Measurements from ENCODE around the gene KCNJ16.

KCNJ16 gene

DNA sequence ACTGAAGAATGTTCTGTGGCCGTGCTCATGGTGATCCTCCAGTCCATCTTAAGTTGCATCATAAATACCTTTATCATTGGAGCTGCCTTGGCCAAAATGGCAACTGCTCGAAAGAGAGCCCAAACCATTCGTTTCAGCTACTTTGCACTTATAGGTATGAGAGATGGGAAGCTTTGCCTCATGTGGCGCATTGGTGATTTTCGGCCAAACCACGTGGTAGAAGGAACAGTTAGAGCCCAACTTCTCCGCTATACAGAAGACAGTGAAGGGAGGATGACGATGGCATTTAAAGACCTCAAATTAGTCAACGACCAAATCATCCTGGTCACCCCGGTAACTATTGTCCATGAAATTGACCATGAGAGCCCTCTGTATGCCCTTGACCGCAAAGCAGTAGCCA, 57.5 kb downstream of the KCNJ16 start:
- no peak for DNase-seq

DNA sequence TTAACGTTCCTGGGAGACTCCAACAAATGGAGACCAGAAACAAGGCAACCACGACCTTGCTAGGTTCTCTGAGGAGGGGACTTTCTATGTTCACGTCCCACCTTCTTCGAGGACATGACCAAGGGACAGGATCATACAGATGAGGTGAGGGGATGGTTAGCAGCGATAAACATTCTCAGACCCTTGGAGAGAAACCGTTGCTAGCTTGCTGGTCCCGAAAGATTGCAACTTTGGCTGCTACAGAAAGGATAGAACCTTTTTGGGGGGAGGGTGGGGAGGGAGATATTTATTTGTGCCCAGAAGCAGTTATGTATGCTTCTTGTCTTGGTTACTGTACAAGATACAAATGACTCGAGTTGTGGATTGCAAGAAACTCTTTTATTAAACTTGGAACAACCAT, 59.0 kb downstream of the KCNJ16 start:
- DNase-seq, result no peak

DNA sequence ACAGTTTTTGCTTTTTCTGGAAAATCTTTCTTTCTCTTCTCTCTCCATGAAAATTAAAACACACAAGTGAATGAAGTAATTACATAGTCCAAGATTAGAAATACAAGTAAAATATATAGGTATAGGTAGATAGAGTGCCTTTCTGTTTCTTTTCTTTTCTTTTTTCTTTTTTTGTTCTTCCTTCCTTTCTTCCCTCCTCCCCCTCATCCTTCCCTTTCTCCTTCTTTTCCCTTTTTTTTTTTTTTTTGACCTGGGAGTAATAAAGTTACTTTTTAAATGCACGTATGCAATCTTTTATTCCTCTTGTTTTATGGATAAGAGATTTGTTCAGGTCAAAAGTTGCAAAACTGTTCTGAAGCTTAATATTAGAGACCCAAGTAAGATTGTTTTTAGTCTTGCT, 59.8 kb downstream of the KCNJ16 start:
- no peak for DNase-seq

DNA sequence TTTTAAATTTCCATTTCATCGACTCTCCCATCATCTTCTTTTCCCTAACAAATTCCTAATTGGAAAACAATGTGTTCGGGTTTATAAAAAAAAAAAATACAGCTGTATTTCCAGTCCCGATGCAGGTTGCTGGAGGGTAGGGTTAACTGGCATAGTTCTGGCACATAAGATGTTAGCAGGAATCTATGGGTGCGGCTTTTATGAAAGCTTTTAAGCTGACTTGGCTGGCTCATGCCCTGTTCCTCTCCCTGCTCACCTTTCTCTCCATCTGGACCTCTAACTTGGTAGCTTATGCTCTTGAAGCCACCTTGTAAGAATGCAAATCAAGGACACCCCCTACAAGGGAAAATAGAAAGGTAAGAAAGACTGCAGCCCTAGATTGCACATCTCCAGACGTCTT, 61.1 kb downstream of the KCNJ16 start:
- DNase-seq, result no peak

DNA sequence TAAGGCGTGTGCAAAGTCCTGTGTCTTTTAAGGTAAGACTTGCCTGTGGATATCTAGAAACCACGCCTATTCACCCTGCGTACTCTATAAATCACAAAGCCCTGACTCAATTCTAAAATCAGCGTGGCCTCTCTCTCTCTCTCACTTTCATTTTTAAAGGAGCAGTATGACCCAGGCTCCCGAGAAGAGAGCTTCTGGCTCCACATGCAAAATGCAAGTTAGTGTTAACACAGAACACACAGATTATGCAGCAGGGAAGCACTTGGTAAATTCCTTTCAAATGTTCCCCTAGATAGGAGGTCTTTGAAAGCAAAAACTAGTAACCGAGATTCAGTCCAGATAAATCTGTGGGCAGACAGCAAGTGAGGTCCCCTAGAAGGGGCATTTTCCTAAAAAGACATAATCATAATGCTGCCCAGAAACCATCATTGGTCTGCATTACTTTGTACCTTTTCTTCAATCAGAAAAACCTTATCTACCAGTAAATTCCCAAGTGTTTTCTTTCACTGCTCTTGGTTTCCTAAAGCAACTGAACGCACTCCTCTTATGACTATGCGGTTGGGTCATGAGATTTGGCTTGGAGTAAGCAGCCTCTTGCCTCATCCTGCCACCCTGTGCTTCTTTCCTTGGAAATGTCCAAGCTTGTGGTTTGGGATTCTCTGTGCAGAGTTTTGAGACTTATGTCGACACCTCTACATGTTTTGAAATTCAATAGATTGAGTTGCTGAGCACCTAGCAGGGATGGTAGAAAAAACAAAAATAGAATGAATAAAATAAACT, 62.6 kb downstream of the KCNJ16 start:
- DNase-seq, result no peak

DNA sequence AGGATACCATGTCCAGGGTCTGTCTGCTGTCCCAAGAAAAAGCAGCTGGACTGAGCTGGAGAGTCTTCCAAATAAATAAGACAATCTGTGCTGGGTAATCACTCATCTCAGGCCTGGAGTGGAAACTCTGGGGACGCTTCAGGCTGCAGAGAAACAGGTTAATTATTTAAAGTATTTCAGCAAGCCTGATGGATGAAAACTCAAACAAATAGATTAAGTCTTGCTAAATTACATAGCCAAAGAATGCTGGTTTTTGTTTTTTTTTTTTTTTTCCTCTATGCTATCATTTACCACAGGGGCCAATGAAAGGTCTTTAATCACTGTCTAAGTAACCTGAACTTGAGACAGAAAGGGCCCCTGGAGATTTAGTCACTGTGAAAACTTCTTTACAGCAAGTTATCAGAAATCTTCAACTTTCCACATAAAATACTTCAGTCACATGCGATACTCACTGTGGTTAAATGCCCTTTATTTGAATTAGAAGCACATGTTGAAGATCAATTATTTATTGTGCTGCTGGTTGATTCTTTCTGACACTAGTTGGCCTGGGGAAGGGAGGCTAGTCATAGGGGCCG, 63.4 kb downstream of the KCNJ16 start:
- no peak for DNase-seq

DNA sequence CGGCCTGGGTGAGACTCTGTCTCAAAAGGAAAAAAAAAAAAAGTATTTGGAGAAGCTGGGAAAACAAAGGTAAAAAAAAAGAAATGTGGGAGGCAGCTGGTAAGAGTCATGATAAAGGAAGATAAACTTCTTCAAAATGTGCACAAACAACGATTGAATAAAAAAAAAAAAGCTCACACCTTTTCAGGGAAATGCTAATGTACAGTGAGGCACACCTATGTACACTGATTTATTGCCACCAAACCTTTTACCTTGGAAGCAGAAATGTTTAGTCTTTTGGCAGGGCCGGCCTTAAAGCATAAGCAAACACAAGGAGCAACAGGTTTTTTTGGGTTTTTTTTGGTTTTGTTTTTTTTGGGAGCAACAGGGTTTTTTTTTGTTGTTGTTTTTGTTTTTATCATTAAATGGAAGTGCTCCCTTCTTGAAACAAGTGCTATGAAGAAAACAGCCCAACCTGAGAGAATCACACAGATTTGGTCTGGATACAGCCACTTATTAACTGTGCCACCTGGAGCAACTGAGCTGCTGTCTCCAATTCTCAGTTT, 64.5 kb downstream of the KCNJ16 start:
- DNase-seq, result no peak

DNA sequence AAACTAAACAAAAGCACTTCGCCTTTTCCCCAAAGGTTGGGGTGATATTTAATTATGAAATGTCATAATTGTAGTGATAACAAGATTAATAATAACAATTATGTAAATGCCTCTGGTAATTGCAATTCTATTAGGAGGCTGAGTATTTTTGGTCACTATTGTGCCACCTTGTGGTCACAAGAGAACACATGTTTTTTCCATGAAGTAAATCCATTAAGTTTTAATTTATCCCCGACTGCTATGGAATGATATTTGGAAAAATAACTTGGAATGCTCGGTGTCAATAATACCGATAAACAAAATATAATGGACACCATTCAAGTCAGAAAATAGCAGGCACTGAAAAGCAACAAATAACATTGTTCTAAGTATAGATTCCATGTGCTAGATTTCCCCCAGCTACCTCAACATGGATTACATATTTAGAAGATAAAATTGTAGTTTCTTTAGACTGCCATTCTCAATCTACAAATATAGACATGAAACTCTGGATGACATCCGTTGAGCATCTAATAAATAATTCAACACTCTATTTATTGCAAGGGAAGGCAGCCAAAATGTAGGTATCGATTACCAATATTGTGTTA, 69.3 kb downstream of the KCNJ16 start:
- no peak for DNase-seq

DNA sequence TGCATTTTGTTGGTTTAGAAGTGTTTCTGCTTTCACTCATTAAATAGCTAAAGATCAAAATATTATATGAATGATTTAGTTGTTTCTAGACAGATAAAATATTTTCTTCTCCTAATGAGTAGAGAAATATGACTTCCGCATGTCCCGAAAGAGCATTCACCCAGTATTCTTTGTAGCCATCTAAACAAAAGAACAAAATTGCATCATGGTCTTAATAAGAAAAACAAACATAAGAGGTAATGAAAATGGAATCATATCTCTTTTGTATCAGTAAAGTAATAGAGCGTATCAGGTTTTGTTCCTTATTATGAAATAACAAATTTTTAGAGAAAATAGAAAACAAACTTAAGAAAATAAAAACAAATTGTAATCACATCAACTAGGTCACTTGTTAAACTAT, 78.2 kb downstream of the KCNJ16 start:
- no peak for DNase-seq

DNA sequence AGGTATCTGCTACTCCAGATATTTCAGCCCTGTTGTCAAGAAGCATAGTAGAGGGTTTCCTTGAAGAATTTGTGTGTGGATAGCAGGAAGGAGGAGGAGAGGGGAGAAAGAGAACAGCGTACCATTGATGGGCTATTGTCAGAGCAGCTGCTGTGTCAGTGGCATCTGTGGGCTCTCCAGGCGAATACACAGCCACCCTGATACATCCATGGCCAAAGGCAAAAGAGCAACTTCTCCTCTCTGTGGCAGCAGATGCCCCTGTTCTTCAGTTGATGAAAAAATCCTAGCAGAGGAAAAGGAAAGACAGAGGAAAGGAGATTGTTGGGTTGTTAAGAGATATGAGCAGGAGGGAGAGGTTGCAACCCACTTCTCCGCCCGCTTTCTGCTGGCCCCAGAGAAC, 82.1 kb downstream of the KCNJ16 start:
- DNase-seq, result no peak

DNA sequence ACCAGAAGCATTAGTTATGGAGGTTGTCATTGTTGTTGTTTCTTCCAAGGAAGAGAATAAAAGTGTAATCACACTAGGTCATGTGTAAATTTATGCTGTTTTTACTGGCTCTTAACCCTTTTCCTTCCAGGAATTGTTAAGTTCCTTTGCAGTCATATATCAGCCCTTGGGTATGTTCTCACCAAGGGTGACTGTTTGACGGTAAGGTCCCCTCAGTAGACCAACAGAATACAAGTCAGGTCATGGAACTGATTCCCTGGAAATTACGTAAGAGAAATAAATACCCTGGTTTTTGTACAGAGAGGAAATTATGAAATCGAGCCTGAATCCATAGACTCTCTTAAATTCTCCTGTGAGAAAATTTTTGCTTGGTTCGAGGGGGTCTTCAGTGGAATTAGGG, 83.2 kb downstream of the KCNJ16 start:
- no peak for DNase-seq

DNA sequence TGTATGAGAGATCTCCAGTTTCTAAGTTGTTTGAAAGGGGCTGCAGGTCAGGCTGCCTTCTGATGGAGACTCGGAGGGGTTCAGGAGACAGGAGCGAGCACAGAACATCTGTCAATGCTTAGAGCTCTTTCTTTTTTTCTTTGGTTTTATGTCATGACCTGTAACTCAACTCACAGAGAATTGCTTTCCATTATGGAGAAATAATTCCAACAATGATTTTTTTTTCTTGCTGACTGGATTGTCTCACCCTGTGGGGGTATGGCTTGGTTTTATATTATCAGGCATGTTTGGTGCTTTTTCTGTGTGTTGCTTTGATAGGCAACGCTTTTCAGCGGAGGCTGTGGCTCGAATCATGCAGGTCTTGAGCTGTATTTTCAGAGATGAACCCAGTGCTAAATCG, 83.6 kb downstream of the KCNJ16 start:
- DNase-seq, result no peak

DNA sequence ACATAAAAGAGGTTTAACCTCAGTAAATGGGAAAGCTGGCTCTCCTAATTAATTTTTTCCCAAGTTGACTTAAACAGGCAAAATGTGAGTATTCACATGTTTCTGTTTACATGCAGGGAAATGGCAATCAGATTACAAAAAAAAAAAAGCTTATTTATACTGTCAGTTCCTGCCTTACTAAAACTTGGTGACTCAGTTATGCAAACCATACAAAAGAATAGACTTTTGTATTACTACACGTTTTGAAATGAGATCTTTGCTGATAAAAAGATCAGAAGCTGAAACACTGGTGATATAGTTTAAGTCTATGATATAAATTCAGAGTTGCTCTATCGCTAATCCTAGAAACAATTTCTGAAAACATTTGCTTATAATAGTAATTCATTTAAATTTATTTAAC, 85.0 kb downstream of the KCNJ16 start:
- DNase-seq, result no peak

DNA sequence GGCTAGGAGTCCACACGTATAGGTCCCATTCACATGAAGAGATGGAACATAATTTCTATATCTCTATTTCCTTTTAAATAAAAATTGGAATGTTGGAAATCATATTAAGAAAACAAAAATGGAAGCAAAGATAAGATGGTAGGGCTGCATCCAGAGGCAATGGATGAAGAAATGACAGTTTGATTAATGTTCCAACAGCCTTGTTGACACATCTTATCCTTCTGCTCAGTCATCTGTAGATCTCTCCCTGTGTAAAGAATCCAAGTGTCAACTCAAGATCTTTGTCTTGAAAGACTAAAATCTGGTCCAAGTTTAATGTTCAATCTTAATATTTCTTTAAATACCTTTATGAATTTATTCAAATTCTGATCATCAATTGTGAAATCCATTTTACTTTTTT, 86.5 kb downstream of the KCNJ16 start:
- DNase-seq, result no peak

DNA sequence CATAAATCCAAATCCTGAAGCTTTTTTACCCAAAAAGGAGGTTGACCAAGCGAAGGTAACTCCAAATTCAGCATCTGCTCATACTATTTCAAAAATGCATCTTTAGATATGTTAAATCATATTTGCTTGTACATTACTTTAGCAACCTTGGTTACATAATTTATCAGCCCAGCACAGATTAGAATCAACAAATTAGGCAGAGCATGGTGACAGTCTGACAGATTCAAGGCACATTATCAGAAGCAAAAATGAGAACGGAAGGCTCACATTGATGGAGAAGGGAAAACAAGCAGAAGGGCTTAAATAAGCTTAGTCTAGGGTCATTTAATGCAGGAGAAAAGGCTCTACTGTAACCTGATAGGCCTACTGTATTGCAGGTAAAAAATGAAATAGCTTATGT, 90.4 kb downstream of the KCNJ16 start:
- DNase-seq, result no peak

DNA sequence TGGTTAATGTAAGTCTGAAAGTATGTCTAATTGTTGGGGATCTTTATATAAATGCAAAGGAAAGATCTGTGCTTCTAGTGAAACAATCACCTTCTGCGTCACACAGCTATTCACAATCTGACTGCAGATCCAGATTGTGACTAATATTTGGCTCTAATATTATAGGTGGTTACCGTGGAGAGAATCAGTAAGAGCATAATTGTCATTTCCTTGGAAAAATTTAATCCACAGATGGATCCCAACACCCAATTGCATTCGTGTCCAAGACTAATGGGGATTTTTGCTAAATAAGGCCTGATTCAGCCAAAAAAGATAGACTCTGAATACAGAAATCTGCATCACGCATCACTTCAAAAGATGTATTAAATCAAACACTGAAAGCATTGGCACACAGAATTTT, 91.6 kb downstream of the KCNJ16 start:
- DNase-seq, result no peak

DNA sequence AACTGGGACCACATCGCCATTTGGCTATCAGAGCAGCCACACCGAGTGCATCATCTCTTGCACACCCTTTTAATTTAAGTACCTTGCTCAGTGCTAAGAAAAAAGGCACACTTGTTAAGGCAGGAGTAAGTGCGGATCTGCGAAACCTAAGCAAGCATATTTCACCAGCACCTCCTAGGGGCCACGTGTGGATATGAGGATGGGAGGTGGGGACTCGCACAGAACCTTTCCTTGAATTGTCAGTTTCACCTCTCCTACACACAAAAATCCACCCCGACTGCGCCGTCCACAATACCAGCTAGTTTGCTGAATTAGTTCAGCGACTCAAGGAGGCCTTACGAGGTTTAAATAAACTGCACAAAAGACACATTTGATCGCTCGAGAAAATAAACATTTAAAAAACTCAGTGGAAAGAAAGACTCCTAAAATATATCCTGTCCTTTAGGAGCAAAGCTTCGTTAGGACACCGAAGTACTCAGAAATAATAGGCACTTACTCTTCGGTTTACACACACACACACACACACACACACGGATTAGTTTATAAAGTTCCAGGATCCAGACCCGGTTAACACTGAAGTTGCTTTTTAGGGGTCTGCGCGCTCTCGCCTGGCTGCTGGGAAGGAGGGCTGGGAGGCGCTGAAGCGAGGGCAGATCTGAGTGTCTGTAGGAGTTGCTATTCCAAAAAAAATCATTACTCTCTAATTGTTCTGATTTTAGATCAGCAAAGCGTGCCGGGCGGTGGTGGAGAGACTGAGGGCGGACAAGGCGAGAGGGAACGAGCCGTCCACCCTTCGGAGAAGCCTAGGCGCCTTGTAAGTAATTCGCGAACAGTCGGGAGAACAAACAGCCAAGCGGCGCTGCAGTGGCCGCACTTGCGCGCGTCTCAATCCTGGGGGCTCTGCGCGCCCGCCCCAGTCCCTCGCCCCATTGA, 93.3 kb downstream of the KCNJ16 start:
- DNase-seq, result no peak

DNA sequence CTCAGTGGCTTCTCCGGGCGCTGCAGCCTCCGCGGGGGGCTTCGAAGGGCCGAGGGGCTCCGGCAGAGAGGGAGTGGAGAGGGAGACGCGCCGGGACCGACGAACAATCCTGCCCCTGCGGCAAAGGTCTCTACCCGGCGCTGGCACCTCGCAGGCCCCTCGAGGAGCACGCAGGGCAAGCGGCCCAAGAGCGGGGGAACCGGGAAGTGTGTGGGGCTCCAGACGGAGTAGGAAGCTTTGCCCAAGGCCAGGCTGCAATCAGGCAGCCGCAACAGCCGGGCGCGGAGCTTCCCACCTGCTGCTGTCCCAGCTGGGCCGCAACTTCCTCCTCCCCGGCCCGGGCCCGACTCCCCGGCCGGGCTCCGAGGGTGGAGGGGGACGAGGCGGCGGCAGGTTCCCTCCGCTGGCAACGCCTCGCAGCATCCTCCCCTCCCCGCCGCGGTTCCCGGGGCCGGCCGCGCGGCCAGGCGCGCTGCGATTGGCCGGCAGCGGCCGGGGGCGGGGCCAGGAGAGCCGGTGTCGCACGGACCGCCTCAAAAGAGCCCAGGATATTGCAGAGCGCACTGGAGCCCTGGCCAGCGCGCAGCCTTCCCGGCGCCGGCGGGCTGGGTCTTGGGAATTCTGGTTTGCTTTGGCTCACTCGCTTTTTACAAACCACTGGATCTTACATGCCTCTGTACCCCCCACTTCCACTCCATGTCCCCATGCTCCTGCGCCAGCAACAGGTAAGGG, 94.1 kb downstream of the KCNJ16 start, which contains the start of gene KCNJ2:
Gene KCNJ2 (plus strand): TSS at position 556 of the 732 bp plus-strand sequence. CDS start 5,508 bp downstream, outside the sequence.
- DNase-seq, result peak; percentile 29

DNA sequence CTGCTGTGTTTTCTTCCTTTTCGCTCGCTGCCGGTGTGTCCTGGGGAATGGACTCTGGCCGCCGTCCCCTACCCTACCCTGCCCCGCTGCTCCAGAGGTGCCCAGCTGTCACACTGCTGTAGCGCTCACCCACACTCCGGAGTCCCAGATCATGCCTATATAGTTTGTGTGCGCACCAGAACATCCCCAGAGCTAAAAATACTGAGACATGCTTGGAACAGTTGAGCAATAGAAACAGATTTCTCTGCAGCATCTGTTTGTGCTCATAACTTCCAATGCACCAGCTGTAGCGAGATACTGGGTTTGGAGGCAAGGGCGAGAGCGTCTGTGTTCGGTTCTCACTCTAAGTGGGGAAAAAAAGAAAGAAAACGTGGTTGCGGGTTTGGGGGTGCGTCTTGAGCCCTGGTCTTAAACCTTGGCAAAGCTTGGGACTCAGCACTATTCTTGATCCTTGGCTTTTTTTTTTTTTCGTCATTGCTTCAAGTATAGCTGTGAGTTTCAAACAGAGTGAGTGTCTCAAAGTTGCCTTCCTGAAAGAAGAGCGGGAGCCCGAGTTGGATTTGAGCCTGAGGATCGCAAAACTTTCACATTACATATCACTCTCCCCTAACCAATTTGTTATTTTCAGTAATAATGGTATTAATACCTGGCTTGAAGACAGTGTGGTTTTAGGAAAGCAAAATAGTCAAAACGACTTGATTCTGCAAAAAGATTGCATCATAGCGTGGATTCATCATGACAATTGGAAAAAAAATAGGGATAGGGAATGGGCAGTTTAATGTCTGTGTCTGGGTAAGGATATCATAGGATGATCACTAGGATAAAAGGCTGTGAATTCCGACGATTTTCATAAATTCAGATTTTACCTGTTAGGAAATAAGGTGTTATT, 94.9 kb downstream of the KCNJ16 start:
- no peak for DNase-seq

DNA sequence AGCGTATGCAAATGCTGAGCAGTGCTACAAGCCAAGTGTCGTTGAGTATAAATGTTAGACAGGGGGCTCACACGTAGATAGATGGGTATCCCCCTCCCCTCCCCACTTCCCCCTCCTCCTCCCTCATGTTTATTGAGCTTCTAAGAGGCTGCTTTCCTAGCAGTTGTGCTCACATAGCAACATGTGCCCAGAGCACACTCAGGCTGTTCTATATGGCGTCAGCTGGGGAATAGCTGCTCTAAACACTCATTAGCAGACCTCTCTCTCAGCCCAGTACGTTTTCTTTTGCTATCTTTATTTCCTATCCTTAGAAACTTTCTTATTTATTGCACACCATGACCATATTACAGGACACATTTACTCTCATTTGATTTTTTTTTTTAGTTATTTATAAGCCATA, 96.1 kb downstream of the KCNJ16 start:
- DNase-seq, result no peak

DNA sequence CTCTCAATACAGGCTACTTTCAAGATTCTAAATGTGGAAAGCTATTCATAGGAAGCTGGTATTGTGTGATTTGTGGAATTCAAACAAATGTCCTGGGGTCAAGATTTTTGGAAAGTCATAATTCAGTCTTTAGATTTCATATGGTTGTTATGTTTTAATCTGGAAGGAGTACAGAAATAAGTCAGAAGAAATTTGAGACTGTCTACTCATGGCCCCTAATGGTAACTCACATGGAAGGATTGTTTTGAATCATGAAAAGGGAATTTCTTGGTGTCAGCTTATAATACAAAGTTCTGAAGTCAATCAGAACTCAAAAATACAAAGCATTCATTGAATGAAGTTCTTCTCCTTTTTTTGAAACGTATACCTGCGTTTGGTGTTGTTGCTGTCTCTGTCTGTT, 97.4 kb downstream of the KCNJ16 start:
- no peak for DNase-seq
